Measurements from ENCODE around the gene C1QTNF8.

DNA sequence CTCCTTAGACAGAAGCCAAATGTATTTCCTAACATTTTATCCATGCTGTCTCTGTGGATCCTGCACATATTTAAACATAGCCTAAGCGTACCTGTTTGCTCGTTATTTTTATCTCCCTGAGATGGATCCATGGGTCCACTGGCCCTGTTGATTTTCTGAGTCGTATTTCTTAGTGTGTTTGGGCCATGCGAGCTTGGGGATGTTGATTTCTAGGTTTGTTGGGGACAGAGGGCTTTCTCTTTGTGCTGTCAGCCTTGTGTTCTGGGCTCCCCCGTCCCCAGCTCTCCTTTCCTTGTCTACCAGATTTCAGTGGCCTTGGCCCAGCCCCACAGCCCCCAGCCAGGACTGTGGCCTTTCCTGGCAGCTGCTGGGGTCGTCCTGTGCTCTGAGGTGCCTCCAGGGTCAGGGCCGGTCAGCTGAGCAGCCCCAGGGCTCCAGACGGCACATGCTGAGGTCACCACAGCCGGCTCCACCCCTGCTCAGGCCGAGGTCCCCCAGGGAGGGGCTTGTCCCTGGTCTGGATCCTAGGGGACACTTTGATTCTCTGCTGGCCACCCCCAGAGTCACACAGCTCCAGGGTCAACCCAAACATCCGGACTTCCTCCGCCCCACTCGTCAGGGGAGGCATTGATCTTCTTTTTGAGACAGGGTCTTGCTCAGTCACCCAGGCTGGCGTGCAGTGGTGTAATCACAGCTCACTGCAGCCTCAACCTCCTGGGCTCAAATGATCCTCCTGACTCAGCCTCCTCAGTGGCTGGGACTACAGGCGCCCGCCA, 19.1 kb downstream of the C1QTNF8 start:
- TF ChIP-seq, protein P1, sequence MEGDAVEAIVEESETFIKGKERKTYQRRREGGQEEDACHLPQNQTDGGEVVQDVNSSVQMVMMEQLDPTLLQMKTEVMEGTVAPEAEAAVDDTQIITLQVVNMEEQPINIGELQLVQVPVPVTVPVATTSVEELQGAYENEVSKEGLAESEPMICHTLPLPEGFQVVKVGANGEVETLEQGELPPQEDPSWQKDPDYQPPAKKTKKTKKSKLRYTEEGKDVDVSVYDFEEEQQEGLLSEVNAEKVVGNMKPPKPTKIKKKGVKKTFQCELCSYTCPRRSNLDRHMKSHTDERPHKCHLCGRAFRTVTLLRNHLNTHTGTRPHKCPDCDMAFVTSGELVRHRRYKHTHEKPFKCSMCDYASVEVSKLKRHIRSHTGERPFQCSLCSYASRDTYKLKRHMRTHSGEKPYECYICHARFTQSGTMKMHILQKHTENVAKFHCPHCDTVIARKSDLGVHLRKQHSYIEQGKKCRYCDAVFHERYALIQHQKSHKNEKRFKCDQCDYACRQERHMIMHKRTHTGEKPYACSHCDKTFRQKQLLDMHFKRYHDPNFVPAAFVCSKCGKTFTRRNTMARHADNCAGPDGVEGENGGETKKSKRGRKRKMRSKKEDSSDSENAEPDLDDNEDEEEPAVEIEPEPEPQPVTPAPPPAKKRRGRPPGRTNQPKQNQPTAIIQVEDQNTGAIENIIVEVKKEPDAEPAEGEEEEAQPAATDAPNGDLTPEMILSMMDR (IDR thresholded peaks at IDR 0.05), result no peak
- no peak for TF ChIP-seq POLR2AphosphoS5 (IDR thresholded peaks at IDR 0.05; ENCODE audit: low read depth, low read length)
- TF ChIP-seq, protein P2, sequence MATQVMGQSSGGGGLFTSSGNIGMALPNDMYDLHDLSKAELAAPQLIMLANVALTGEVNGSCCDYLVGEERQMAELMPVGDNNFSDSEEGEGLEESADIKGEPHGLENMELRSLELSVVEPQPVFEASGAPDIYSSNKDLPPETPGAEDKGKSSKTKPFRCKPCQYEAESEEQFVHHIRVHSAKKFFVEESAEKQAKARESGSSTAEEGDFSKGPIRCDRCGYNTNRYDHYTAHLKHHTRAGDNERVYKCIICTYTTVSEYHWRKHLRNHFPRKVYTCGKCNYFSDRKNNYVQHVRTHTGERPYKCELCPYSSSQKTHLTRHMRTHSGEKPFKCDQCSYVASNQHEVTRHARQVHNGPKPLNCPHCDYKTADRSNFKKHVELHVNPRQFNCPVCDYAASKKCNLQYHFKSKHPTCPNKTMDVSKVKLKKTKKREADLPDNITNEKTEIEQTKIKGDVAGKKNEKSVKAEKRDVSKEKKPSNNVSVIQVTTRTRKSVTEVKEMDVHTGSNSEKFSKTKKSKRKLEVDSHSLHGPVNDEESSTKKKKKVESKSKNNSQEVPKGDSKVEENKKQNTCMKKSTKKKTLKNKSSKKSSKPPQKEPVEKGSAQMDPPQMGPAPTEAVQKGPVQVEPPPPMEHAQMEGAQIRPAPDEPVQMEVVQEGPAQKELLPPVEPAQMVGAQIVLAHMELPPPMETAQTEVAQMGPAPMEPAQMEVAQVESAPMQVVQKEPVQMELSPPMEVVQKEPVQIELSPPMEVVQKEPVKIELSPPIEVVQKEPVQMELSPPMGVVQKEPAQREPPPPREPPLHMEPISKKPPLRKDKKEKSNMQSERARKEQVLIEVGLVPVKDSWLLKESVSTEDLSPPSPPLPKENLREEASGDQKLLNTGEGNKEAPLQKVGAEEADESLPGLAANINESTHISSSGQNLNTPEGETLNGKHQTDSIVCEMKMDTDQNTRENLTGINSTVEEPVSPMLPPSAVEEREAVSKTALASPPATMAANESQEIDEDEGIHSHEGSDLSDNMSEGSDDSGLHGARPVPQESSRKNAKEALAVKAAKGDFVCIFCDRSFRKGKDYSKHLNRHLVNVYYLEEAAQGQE (IDR thresholded peaks at IDR 0.05; ENCODE audit: insufficient read depth in 1 of 2, low read depth in 2 of 2, low read length in 1 of 2), result no peak
- TF ChIP-seq TCF7L2 (IDR thresholded peaks at IDR 0.05; ENCODE audit: low read depth, low read length), result no peak
- no peak for TF ChIP-seq SIN3A (IDR thresholded peaks at IDR 0.05; ENCODE audit: borderline replicate concordance, insufficient read depth, low read depth, low read length)
